Karpas-422 (cell line): ENCODE results near the gene CFDP1. TPM values are rescaled to one million over a fixed set of nuclear protein-coding genes. Genes with fewer than 3 reads are reported as not detected.
"Not testable (repeated sequence)": the region's sequence is repeated elsewhere in the genome, so short reads cannot be mapped to it uniquely, and the experiment has no call there.

ENCODE experiments used
- DNase-seq: peaks from one replicate; pipeline ENCODE4 v3.0.0-alpha.2; 2015
- H2AFZ ChIP-seq: fragments of 200-600 bp; sonication (generic); 2 replicates; pipeline ENCODE4 v1.6.1; 2014; ENCODE audit warnings: antibody characterized with exemption, low read length, mixed read lengths
- H3K27ac ChIP-seq: fragments of 200-600 bp; sonication (generic); 2 replicates; pipeline ENCODE4 v1.5.1; 2014; ENCODE audit warnings: mild to moderate bottlenecking, low read length, moderate library complexity
- H3K27me3 ChIP-seq: fragments of 200-600 bp; sonication (generic); 2 replicates; pipeline ENCODE4 v1.6.1; 2014; ENCODE audit warnings: low read length, mixed read lengths
- H3K36me3 ChIP-seq: fragments of 200-600 bp; sonication (generic); 2 replicates; pipeline ENCODE4 v1.6.1; 2014; ENCODE audit warnings: low read length, mixed read lengths; ENCODE audit not compliant: insufficient read depth
- H3K4me1 ChIP-seq: fragments of 200-600 bp; sonication (generic); 2 replicates; pipeline ENCODE4 v1.6.1; 2014; ENCODE audit warnings: mild to moderate bottlenecking, low read length, mixed read lengths
- H3K4me2 ChIP-seq: fragments of 200-600 bp; sonication (generic); 2 replicates; pipeline ENCODE4 v1.6.1; 2014; ENCODE audit warnings: low read length, low read depth, mild to moderate bottlenecking; ENCODE audit not compliant: poor library complexity, severe bottlenecking
- H3K4me3 ChIP-seq: fragments of 200-600 bp; sonication (generic); 2 replicates; pipeline ENCODE4 v1.5.1; 2014; ENCODE audit warnings: mild to moderate bottlenecking, antibody characterized with exemption, low read length, mixed read lengths
- H3K79me2 ChIP-seq: fragments of 200-600 bp; sonication (generic); 2 replicates; pipeline ENCODE4 v1.6.1; 2014; ENCODE audit warnings: mild to moderate bottlenecking, low read length, mixed read lengths
- H3K9ac ChIP-seq: fragments of 200-600 bp; sonication (generic); 2 replicates; pipeline ENCODE4 v1.6.0; 2014; ENCODE audit warnings: low read length
- H3K9me2 ChIP-seq: fragments of 200-600 bp; sonication (generic), shearing (Covaris generic); replicated peaks from 2 replicates; pipeline ENCODE4 v1.6.0; 2014; ENCODE audit warnings: mild to moderate bottlenecking, low read length, moderate library complexity; ENCODE audit not compliant: insufficient read depth
- H3K9me3 ChIP-seq: fragments of 300-700, 200-600 bp; sonication (generic); 2 replicates; pipeline ENCODE4 v1.6.1; 2014; ENCODE audit warnings: low read length, mixed read lengths
- H4K20me1 ChIP-seq: fragments of 200-600 bp; sonication (generic); 2 replicates; pipeline ENCODE4 v1.6.1; 2014; ENCODE audit warnings: mild to moderate bottlenecking, antibody characterized with exemption, low read length, low read depth; ENCODE audit not compliant: insufficient read depth
- total RNA-seq: library from RNA; depleted of rRNA; stranded (reverse); fragments of >200 nt; shearing (Covaris generic); gene quantifications from 2 replicates; pipeline ENCODE4 v1.2.3, GENCODE V29; 2014; ENCODE audit warnings: low replicate concordance

Gene CFDP1
- total RNA-seq, 1 experiment from 2014 or later = 33.5 TPM

DNA sequence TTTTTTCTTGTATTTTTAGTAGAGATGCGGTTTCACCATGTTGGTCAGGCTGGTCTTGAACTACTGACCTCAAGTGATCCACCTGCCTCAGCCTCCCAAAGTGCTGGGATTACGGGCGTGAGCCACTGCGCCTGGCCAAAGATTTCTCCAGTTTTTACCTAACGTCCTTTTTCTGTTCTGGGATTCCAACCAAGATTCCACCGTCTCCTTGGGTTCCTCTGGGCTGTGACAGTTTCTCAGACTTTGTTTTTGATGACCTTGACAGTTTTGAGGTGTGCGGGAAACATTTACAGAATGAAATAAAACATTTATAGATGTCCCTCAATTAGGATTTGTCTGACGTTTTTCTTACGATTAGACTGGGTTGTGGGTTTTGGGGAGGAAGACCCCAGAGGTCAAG, 163.9 kb downstream of the CFDP1 start:
- not testable (repeated sequence) for H3K36me3 ChIP-seq, H4K20me1 ChIP-seq, H3K4me3 ChIP-seq, H3K27me3 ChIP-seq, H3K27ac ChIP-seq, DNase-seq, H3K9ac ChIP-seq, H3K4me2 ChIP-seq, H3K9me3 ChIP-seq, H3K9me2 ChIP-seq, H2AFZ ChIP-seq, H3K79me2 ChIP-seq
- peaks cover 23% of the 10 kb centered on the region for H3K4me1 ChIP-seq

DNA sequence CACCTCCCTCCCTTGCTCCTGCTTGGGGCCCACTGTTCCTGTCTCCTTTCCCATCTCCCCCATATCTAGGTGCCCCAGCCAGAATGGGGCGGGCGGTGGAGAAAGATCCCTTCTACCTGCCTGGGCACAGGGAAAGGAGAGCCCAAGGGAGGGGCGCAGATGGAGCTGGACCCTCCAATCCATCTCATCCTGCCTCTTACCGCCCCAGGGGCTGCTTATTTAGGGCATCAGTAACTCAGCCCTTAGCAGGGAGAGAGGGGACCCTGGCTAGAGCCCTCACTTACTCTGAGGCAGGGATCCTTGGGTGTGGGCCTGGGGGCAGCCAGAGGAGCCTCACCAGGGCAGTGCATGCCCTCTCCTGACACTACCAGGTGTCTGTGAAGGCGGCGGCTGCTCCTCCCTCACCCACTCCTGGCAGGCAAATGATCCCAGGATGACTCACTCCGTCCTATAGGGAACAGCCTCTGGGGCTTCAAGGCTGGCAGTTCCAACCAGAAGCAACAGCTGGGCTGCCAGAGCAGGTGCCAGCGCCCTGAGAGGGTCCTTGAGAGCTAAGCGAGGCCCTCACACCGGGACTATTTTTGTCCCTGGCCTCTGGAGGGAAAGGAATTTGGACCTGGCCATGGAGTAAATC, 165.6 kb downstream of the CFDP1 start:
- peaks cover 26% of the 10 kb centered on the region for H3K4me1 ChIP-seq
- no peaks in the 10 kb centered on the region for H3K9me3 ChIP-seq
- H3K79me2 ChIP-seq = no peaks in the 10 kb centered on the region
- H3K36me3 ChIP-seq = no peaks in the 10 kb centered on the region
- no peaks in the 10 kb centered on the region for H3K9me2 ChIP-seq
- no peak overlapping the region for H3K9ac ChIP-seq
- H2AFZ ChIP-seq = no peak overlapping the region
- H3K27ac ChIP-seq = no peak overlapping the region
- no peak for DNase-seq
- H3K4me2 ChIP-seq = no peak overlapping the region
- H4K20me1 ChIP-seq = peaks cover 17% of the 10 kb centered on the region; the same call in 1 of the 2 replicates
- no peak overlapping the region for H3K4me3 ChIP-seq
- no peaks in the 10 kb centered on the region for H3K27me3 ChIP-seq

DNA sequence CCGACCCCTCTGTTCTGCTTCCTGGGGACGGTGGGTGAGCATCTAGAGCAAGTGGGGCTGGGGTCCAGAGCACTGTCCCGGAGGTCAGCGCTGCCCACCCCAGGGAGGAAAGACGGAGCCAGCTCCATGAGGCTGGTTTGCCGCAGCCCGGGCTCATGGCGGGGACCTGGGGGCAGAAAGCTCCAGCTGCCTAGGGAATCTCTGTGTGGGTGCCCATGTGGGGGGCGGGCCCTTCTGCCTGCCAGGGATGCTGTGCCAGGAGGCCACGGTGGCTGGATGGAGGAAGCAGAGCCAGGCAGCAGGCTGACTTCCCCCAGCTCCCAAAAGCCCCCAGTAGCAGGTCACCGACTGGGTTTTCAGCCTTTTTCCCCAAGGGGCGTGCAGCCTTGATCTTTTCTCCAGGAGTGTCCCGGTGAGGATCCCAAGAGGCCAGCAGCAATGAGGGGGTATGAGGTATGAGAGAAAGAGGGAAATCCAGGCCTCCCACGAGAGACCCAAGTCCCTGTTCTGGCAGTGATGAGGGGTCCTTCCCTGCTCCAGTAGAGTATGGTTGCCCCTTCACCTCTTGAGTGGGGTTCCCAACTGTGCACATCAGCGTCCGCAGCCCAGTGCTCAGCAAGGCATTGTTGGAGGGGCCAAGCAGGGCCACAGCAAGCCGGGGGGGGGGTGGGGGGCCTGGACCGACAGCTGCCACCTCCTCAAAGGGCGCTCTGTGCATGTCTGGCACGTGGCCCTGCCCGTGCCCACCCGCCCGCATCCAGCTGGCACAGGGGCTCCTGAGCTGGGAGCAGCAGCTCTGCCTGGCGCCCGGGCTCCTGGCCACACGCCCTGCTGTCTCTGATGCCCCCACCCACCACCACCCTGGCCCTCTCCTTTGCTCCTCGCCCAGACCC, 166.3 kb downstream of the CFDP1 start:
- H3K27ac ChIP-seq = no peak overlapping the region
- H3K4me3 ChIP-seq = peak overlapping the region; percentile 95
- peaks cover 17% of the 10 kb centered on the region; the same call in 1 of the 2 replicates for H4K20me1 ChIP-seq
- no peaks in the 10 kb centered on the region for H3K9me3 ChIP-seq
- H3K4me1 ChIP-seq = peaks cover 23% of the 10 kb centered on the region
- H3K36me3 ChIP-seq = no peaks in the 10 kb centered on the region
- H3K79me2 ChIP-seq = no peaks in the 10 kb centered on the region
- DNase-seq = no peak
- no peaks in the 10 kb centered on the region for H3K27me3 ChIP-seq
- H2AFZ ChIP-seq = peak overlapping the region; percentile 100; the same call in 1 of the 2 replicates
- H3K9me2 ChIP-seq = no peaks in the 10 kb centered on the region
- H3K9ac ChIP-seq = peak overlapping the region; percentile 85
- H3K4me2 ChIP-seq = peak overlapping the region; percentile 91

DNA sequence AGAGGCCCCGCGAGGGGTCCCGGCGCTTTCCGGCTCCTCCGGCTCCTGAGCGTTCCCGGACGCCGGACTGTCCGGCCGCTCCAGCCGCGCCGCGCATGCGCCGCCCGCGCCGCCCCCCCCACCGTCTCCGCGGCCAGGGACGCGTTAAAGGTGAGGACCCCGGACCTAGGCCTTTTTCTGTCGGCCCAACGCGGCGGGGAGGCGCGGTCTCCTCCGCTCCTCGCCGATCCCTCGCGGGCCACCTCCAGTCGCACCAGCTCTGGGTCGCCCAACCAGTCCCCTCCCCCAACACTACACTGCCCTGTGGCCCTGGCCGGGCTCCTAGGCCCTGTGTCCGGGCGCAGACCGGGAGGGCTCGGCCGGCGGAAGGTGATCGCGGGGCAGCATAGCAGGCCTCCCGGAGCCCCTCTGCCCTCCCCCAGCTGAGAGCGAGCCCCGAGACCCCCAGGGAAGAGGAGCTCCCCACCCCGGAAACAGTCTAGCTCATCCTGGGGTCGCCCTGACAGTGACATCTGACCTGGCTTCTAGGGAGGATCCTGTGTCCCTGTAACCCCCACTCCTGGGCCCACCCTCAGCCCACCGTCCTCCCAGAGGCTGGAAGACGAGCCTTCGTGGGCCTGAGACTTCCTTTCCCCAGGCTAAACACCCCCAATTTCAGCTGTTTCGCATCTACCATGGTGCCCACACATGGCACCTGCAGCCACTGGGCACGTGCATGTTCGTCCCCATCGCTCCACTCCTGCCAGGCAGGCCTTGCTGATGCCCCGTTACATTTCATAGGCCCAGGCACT, 167.2 kb downstream of the CFDP1 start:
- Histone ChIP-seq H3K4me3 (peak overlapping the region; percentile 95), H3K36me3 (no peaks in the 10 kb centered on the region), H3K27ac (no peak overlapping the region), H3K9me2 (no peaks in the 10 kb centered on the region), H3K9me3 (no peaks in the 10 kb centered on the region), H3K4me2 (peak overlapping the region; percentile 91), H2AFZ (peak overlapping the region; percentile 100), H3K27me3 (no peaks in the 10 kb centered on the region), H4K20me1 (peaks cover 17% of the 10 kb centered on the region; the same call in 1 of the 2 replicates), H3K9ac (peak overlapping the region; percentile 85), H3K4me1 (peaks cover 19% of the 10 kb centered on the region), H3K79me2 (no peaks in the 10 kb centered on the region)
- DNase-seq = peak; percentile 88

DNA sequence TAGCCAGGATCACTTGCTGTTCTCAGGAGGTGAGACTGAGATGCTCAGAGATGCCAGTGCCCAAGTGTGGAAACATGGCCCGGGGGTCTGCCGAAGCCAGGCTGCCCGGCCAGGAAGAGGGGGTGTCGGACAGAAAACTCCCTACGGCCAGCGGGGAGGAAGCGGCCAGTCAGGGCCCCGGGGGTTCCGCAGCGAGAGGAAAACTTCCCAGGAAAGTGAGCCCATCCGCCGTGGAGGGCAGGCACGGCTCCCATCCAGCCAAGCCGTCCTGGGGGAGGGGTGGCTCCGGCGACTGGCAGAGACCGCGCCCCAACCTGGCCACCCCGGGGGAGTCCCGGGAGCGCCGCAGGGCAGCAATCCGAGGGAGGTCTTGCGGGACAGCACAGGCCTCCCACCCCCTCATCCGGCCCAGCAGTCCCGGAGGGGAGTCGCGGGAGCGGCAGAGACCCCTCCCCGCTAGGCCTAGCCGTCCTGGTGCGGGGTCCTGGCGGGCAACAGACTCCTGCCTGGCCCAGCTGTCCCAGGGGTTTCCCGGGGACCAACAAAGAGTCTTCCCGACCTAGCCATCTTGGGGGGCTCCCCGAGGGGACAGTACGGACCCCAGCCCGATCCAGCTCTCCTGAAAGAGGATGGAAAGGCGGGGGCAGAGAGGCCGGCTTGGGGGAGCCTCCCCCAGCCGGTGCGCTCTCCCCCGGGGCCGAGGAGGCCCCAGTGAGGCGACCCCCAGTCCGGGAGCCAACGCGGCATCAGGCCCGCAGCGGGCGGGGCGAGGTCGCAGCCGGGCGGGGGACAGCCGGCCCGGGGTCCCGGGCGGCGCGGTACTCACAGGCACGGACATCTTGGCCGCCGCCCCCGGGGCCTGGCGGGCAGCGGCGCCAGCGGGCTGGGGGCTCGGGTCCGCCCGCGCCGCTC, 168.0 kb downstream of the CFDP1 start:
- peak overlapping the region; percentile 83 for H2AFZ ChIP-seq
- no peaks in the 10 kb centered on the region for H3K27me3 ChIP-seq
- H4K20me1 ChIP-seq = peaks cover 17% of the 10 kb centered on the region; the same call in 1 of the 2 replicates
- H3K4me3 ChIP-seq = peak overlapping the region; percentile 95
- peaks cover 19% of the 10 kb centered on the region for H3K4me1 ChIP-seq
- H3K36me3 ChIP-seq = no peaks in the 10 kb centered on the region
- H3K9me2 ChIP-seq = no peaks in the 10 kb centered on the region
- H3K79me2 ChIP-seq = no peaks in the 10 kb centered on the region
- peak overlapping the region; percentile 85 for H3K9ac ChIP-seq
- H3K9me3 ChIP-seq = no peaks in the 10 kb centered on the region
- H3K4me2 ChIP-seq = peak overlapping the region; percentile 91
- DNase-seq = no peak
- H3K27ac ChIP-seq = no peak overlapping the region

DNA sequence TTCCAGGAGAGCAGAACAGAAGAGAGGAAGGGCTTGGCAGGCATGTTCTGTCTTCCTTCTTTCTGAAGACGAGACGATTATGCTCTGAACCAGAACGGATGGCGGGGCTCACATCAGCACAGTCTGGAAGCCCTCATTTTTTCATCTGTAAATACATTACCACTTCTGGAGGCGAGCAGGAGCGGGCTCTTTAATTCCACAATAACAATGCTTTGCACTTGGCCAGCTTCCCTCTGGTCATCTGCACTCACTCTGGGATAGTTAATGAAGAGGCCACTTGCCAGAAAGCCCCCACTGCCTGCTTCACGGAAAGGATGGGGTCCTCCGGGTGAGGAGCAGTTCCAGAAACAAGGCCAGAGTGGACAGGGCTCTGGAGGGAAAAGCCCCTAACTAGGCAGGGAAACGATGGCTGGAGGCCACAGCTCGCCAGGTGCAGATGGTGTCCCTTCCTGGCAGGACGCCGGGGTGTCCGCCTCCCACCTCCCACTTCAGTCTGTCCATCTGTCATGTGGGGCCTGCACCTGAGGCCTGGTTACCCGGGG, 168.8 kb downstream of the CFDP1 start:
- H3K79me2 ChIP-seq = no peaks in the 10 kb centered on the region

DNA sequence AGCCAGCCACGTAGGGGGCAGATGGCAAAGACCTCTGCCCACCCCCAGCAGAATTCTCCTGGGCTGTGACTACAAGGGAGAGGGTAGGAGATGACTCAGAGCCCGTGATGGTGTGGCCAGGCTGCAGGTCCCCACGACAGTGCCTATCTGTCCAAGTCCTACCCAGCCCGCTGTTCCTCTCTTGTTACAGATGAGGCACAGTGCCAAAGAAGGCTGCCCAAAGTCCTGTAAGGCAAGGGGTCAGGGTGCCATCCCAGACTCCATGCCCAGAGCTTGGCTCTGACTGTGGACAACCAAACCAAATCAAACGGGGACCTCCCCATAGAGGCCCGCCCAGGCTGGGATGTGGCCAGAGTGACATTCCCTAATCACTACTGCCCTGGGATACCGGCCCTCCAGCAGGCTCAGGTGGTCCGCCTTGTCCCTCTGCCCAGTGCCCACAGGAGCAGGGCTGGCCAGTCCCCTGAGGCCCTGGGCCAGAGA, 169.3 kb downstream of the CFDP1 start:
- H3K27ac ChIP-seq = no peak overlapping the region
- H3K79me2 ChIP-seq = no peaks in the 10 kb centered on the region
- no peaks in the 10 kb centered on the region for H3K9me2 ChIP-seq
- no peak overlapping the region for H2AFZ ChIP-seq
- H3K36me3 ChIP-seq = no peaks in the 10 kb centered on the region
- no peak overlapping the region for H3K4me3 ChIP-seq
- DNase-seq = no peak
- no peak overlapping the region for H3K4me2 ChIP-seq
- no peaks in the 10 kb centered on the region for H3K9me3 ChIP-seq
- no peak overlapping the region; the same call in 1 of the 2 replicates for H3K9ac ChIP-seq
- H3K4me1 ChIP-seq = peaks cover 19% of the 10 kb centered on the region
- no peaks in the 10 kb centered on the region for H3K27me3 ChIP-seq
- peaks cover 20% of the 10 kb centered on the region for H4K20me1 ChIP-seq

More for the DNA sequence above, 168.8 kb downstream of the CFDP1 start:
- Histone ChIP-seq H3K4me2 (peak overlapping the region; percentile 91), H3K27me3 (no peaks in the 10 kb centered on the region), H3K4me3 (peak overlapping the region; percentile 95), H3K9me3 (no peaks in the 10 kb centered on the region), H4K20me1 (peaks cover 17% of the 10 kb centered on the region; the same call in 1 of the 2 replicates), H3K27ac (no peak overlapping the region), H3K9ac (peak overlapping the region; percentile 85), H3K36me3 (no peaks in the 10 kb centered on the region), H2AFZ (no peak overlapping the region), H3K9me2 (no peaks in the 10 kb centered on the region), H3K4me1 (peaks cover 19% of the 10 kb centered on the region)
- DNase-seq = no peak
